Stimulated activated naive CD8-positive, alpha-beta T cell treated with anti-CD3 and anti-CD28 coated beads, Interleukin-15, Interleukin-2, amounts not matched to agents 100 ng/mL and 50 ng/mL, for 24 hours (primary cell): Measurements from ENCODE around the gene NMT1.

Source experiments
- H3K27ac Mint-ChIP-seq: one replicate; pipeline ENCODE4 v1.8.0; 2021; ENCODE audit warnings: mild to moderate bottlenecking, mixed read lengths
- H3K27me3 Mint-ChIP-seq: one replicate; pipeline ENCODE4 v1.8.0; 2021; ENCODE audit warnings: mixed read lengths
- H3K36me3 Mint-ChIP-seq: one replicate; pipeline ENCODE4 v1.8.0; 2021; ENCODE audit warnings: low read depth, mixed read lengths
- H3K4me1 Mint-ChIP-seq: one replicate; pipeline ENCODE4 v1.8.0; 2021; ENCODE audit warnings: low read depth, mixed read lengths
- H3K4me3 Mint-ChIP-seq: one replicate; pipeline ENCODE4 v1.8.0; 2021; ENCODE audit warnings: mild to moderate bottlenecking, mixed read lengths
- H3K9me3 Mint-ChIP-seq: one replicate; pipeline ENCODE4 v1.8.0; 2021; ENCODE audit warnings: mixed read lengths

NMT1 gene

GRCh38 chr17:45149037-45149668 lies 88.0 kb downstream of the NMT1 start:
- Mint-ChIP-seq H3K9me3 (no peaks in the 10 kb centered on the region), H3K36me3 (peaks cover 29% of the 10 kb centered on the region), H3K27me3 (no peaks in the 10 kb centered on the region), H3K4me1 (peaks cover 51% of the 10 kb centered on the region), H3K4me3 (peak overlapping the region; percentile 94), H3K27ac (peak overlapping the region; percentile 100)

- Mint-ChIP-seq H3K4me1 (peaks cover 48% of the 10 kb centered on the region), H3K9me3 (no peaks in the 10 kb centered on the region)
Observed at GRCh38 chr17:45149669-45150664, 88.8 kb downstream of the NMT1 start.

GRCh38 chr17:45150911-45151809 lies 90.0 kb downstream of the NMT1 start:
- Mint-ChIP-seq H3K27me3 (no peaks in the 10 kb centered on the region), H3K4me3 (peak overlapping the region; percentile 94), H3K27ac (peak overlapping the region; percentile 56), H3K9me3 (no peaks in the 10 kb centered on the region), H3K4me1 (peaks cover 48% of the 10 kb centered on the region), H3K36me3 (peaks cover 29% of the 10 kb centered on the region)

More at GRCh38 chr17:45149669-45150664, 88.8 kb downstream of the NMT1 start:
- H3K36me3 Mint-ChIP-seq = peaks cover 29% of the 10 kb centered on the region
- peak overlapping the region; percentile 94 for H3K4me3 Mint-ChIP-seq
- H3K27ac Mint-ChIP-seq = peak overlapping the region; percentile 100
- no peaks in the 10 kb centered on the region for H3K27me3 Mint-ChIP-seq

- H3K27ac Mint-ChIP-seq = no peak overlapping the region
- H3K4me3 Mint-ChIP-seq = no peak overlapping the region
- no peaks in the 10 kb centered on the region for H3K27me3 Mint-ChIP-seq
- peaks cover 30% of the 10 kb centered on the region for H3K36me3 Mint-ChIP-seq
- peaks cover 59% of the 10 kb centered on the region for H3K4me1 Mint-ChIP-seq
- no peaks in the 10 kb centered on the region for H3K9me3 Mint-ChIP-seq
Observed at GRCh38 chr17:45155029-45155428, 93.9 kb downstream of the NMT1 start.

- no peaks in the 10 kb centered on the region for H3K9me3 Mint-ChIP-seq
- peaks cover 30% of the 10 kb centered on the region for H3K36me3 Mint-ChIP-seq
- peaks cover 60% of the 10 kb centered on the region for H3K4me1 Mint-ChIP-seq
- H3K27me3 Mint-ChIP-seq = no peaks in the 10 kb centered on the region
- no peak overlapping the region for H3K4me3 Mint-ChIP-seq
- no peak overlapping the region for H3K27ac Mint-ChIP-seq
Observed at GRCh38 chr17:45155483-45155882, 94.4 kb downstream of the NMT1 start.

- Mint-ChIP-seq H3K9me3 (no peaks in the 10 kb centered on the region), H3K4me1 (peaks cover 55% of the 10 kb centered on the region), H3K27ac (peak overlapping the region; percentile 7), H3K27me3 (no peaks in the 10 kb centered on the region), H3K4me3 (no peak overlapping the region), H3K36me3 (peaks cover 27% of the 10 kb centered on the region)
Observed at GRCh38 chr17:45156242-45156641, 95.1 kb downstream of the NMT1 start.
